Testis (tissue), 3 donors: Measurements from ENCODE around the gene BIK. TPM values are rescaled to one million over a fixed set of nuclear protein-coding genes. Genes with fewer than 3 reads are reported as not detected.

Experiments
- DNase-seq: peaks from one replicate; pipeline ENCODE4 v3.0.0-alpha.2; 2019
- H3K27ac ChIP-seq, 2 donors: fragments of 200-600 bp; sonication (generic); one replicate each; pipeline ENCODE4 v1.5.1; 2019
- H3K27me3 ChIP-seq: fragments of 200-600 bp; sonication (generic); one replicate; pipeline ENCODE4 v1.5.1; 2019
- H3K36me3 ChIP-seq: fragments of 200-600 bp; sonication (generic); one replicate; pipeline ENCODE4 v1.5.1; 2017; ENCODE audit warnings: low read depth; ENCODE audit errors: missing control alignments
- H3K4me1 ChIP-seq: fragments of 200-600 bp; sonication (generic); one replicate; pipeline ENCODE4 v1.5.1; 2019
- H3K4me3 ChIP-seq, 2 donors: fragments of 200-600 bp; sonication (generic); one replicate each; pipeline ENCODE4 v1.5.1; 2017 to 2019
- H3K9me3 ChIP-seq: fragments of 200-600 bp; sonication (generic); one replicate; pipeline ENCODE4 v1.5.1; 2017
- CTCF ChIP-seq, 3 experiments: fragments of 450-650 bp in 2 of 3; fragments of 200-600 bp in 1 of 3; sonication (generic) in 1 of 3; IDR thresholded peaks; one replicate each; pipeline ENCODE4 v1.5.1; 2016 to 2019; ENCODE audit warnings: antibody characterized with exemption in 3 of 3, mild to moderate bottlenecking in 2 of 3, moderate library complexity in 1 of 3
- POLR2A ChIP-seq: fragments of 450-650 bp; IDR thresholded peaks from one replicate; pipeline ENCODE4 v1.6.1; 2017; ENCODE audit warnings: antibody characterized with exemption, mild to moderate bottlenecking, moderate library complexity
- WGBS, 2 donors: methylation state at CpG; one replicate each; pipeline ENCODE4 v1.1.5; 2018; 5-methylcytosine and 5-hydroxymethylcytosine counted together
- intact Hi-C: fragments of 100-400 bp; cut with DNase I; formaldehyde crosslinking; loops from one replicate; pipeline ENCODE4 v1.15.1; 2023; ENCODE audit warnings: low total_unique reads
- polyA plus RNA-seq: library from polyadenylated mRNA; stranded (reverse); fragments of 350-450 nt; fragmentation: Illumina TruSeq; extraction: RNeasy Lipid Tissue Mini Kit (QIAGEN cat#74804); gene quantifications from one replicate; pipeline ENCODE4 v1.2.3, GENCODE V29; 2014; ENCODE audit warnings: low read depth, low replicate concordance; ENCODE audit not compliant: insufficient read depth
- total RNA-seq, 2 donors: library from RNA; depleted of rRNA; stranded (reverse); fragments of >200 nt; gene quantifications; one replicate each; pipeline ENCODE4 v1.2.3, GENCODE V29; 2016

BIK gene
- total and polyA plus RNA-seq, 3 donors from 2014 or later: 2.5 to 9.6 (median 7.2) TPM

- 85 to 90% methylated on average over 8 to 9 of the region's 9 CpGs for WGBS, 2 donors
- H3K4me1 ChIP-seq: no peaks in the 10 kb centered on the region
- no peak overlapping the region for H3K27ac ChIP-seq
- no peaks in the 10 kb centered on the region for H3K9me3 ChIP-seq
- no peak for TF ChIP-seq POLR2A
- no peak for TF ChIP-seq CTCF (IDR thresholded peaks at IDR 0.05)
- H3K4me3 ChIP-seq: no peak overlapping the region
- intact Hi-C loops: no loop called here
- no peaks in the 10 kb centered on the region for H3K36me3 ChIP-seq
- no peaks in the 10 kb centered on the region for H3K27me3 ChIP-seq
- DNase-seq: no peak
These were observed 59.6 kb downstream of the BIK start for GRCh38 chr22:43170131-43170480.

- intact Hi-C loops: no loop called here
These were observed 60.5 kb downstream of the BIK start for GRCh38 chr22:43171019-43171491.

GRCh38 chr22:43171607-43172006, 61.1 kb downstream of the BIK start:
- no peaks in the 10 kb centered on the region for H3K9me3 ChIP-seq
- WGBS, 2 donors: 89 to 97% methylated on average over 6 to 12 of the region's 12 CpGs
- no peak for TF ChIP-seq POLR2A
- no peak for TF ChIP-seq CTCF (IDR thresholded peaks at IDR 0.05)
- no peaks in the 10 kb centered on the region for H3K27me3 ChIP-seq
- DNase-seq: no peak
- no peaks in the 10 kb centered on the region for H3K4me1 ChIP-seq
- no peak overlapping the region for H3K4me3 ChIP-seq
- H3K36me3 ChIP-seq: no peaks in the 10 kb centered on the region
- no peak overlapping the region for H3K27ac ChIP-seq
- intact Hi-C loops: no loop called here

More at GRCh38 chr22:43171019-43171491, 60.5 kb downstream of the BIK start:
- no peak for TF ChIP-seq POLR2A
- TF ChIP-seq CTCF (IDR thresholded peaks at IDR 0.05): no peak
- Histone ChIP-seq H3K27me3 (no peaks in the 10 kb centered on the region), H3K27ac (no peak overlapping the region), H3K36me3 (no peaks in the 10 kb centered on the region), H3K9me3 (no peaks in the 10 kb centered on the region), H3K4me3 (no peak overlapping the region), H3K4me1 (no peaks in the 10 kb centered on the region)
- DNase-seq: no peak
- 88 to 95% methylated on average over 14 of the region's 14 CpGs for WGBS, 2 donors

- Histone ChIP-seq H3K4me1 (no peaks in the 10 kb centered on the region), H3K27me3 (no peaks in the 10 kb centered on the region), H3K4me3 (no peak overlapping the region), H3K27ac (no peak overlapping the region), H3K36me3 (no peaks in the 10 kb centered on the region), H3K9me3 (no peaks in the 10 kb centered on the region)
- DNase-seq: no peak
- intact Hi-C loops: no loop called here
- WGBS, 2 donors: 88 to 94% methylated on average over 17 to 19 of the region's 19 CpGs
- TF ChIP-seq CTCF (IDR thresholded peaks at IDR 0.05) (no peak), POLR2A (no peak)
These were observed 61.6 kb downstream of the BIK start for GRCh38 chr22:43172191-43172590.

DNA sequence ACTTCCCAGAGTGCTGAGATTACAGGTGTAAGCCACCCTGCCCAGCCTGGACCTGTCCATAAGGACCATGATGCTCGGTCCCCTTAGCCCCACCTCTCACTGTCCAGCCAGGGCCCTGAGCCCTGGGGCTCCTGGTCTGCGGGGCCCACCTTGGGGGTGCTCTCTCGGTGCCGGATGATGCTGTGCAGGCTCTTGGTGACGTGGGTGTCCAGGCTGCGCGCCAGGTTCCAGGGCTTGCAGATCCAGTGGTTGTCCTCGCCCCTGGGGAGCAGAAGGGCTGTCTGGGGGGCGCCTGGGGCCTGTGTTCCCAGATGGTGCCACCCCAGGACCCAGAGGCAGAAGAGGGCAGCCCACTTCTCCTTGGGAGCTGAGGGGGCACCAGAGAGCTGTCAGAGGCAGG, 63.0 kb downstream of the BIK start:
- 100% methylated on average over 1 to 6 of the region's 9 CpGs for WGBS, 2 donors
- TF ChIP-seq CTCF (IDR thresholded peaks at IDR 0.05) (no peak), POLR2A (no peak)
- Histone ChIP-seq H3K27me3 (no peaks in the 10 kb centered on the region), H3K27ac (no peak overlapping the region), H3K4me1 (no peaks in the 10 kb centered on the region), H3K4me3 (no peak overlapping the region), H3K36me3 (no peaks in the 10 kb centered on the region), H3K9me3 (no peaks in the 10 kb centered on the region)
- intact Hi-C loops: no loop called here
- DNase-seq: no peak
